PC-9 (cell line): ENCODE results near the gene KRT35. TPM values are rescaled to one million over a fixed set of nuclear protein-coding genes. Genes with fewer than 3 reads are reported as not detected.
A peak's percentile ranks its signal among the peaks of the same experiment; 100 is the strongest.

Experiments
- BruUV-seq: library from RNA; stranded (reverse); fragments of 400-500 nt; replicated peaks from 2 replicates; lab custom pipeline; 2021; lab: Mats Ljungman, UMichigan
- CTCF ChIA-PET: fragments of 300-600 bp; sonication (Branson Sonifier 250); formaldehyde crosslinking; loops from one replicate; lab custom pipeline; 2022; ENCODE audit warnings: antibody characterized with exemption; lab: Charles Lee
- POLR2A ChIA-PET: fragments of 300-600 bp; sonication (Branson Sonifier 250); formaldehyde crosslinking; loops from one replicate; lab custom pipeline; 2022; ENCODE audit warnings: antibody characterized with exemption; ENCODE audit not compliant: unreplicated experiment; lab: Charles Lee
- DNase-seq, 2 experiments: peaks; one replicate each; pipeline versions ENCODE4 v3.0.0 to v3.0.0-alpha.2; 2015 to 2022; ENCODE audit warnings: mixed read lengths in 1 of 2
- H2AFZ ChIP-seq: fragments of 200-600 bp; sonication (generic); 2 replicates; pipeline ENCODE4 v1.8.1; 2017; ENCODE audit warnings: antibody characterized with exemption
- H3F3A ChIP-seq: fragments of 200-600 bp; sonication (generic); 2 replicates; pipeline ENCODE4 v1.8.1; 2017; ENCODE audit warnings: antibody characterized with exemption, mild to moderate bottlenecking, low read depth; ENCODE audit not compliant: insufficient read depth
- H3K27ac ChIP-seq: fragments of 200-600 bp; sonication (generic); 2 replicates; pipeline ENCODE4 v1.6.1; 2016; ENCODE audit warnings: mixed run types
- H3K27me3 ChIP-seq: fragments of 200-600 bp; sonication (generic); 2 replicates; pipeline ENCODE4 v1.6.1; 2016; ENCODE audit warnings: low read depth, mixed run types; ENCODE audit not compliant: insufficient read depth
- H3K36me3 ChIP-seq: fragments of 200-600 bp; sonication (generic); 2 replicates; pipeline ENCODE4 v1.6.1; 2016; ENCODE audit warnings: low read depth, mixed run types
- H3K4me1 ChIP-seq: fragments of 200-600 bp; sonication (generic); replicated peaks from 2 replicates; pipeline ENCODE4 v1.6.1; 2016; ENCODE audit warnings: mixed run types; ENCODE audit not compliant: insufficient read depth
- H3K4me2 ChIP-seq: fragments of 200-600 bp; sonication (generic); 2 replicates; pipeline ENCODE4 v1.6.1; 2017; ENCODE audit warnings: mixed run types
- H3K4me3 ChIP-seq: fragments of 200-600 bp; sonication (generic); 2 replicates; pipeline ENCODE4 v1.6.1; 2016; ENCODE audit warnings: mixed run types
- H3K79me2 ChIP-seq: fragments of 200-600 bp; sonication (generic); 2 replicates; pipeline ENCODE4 v1.6.1; 2017; ENCODE audit warnings: low read depth, mixed run types
- H3K9me2 ChIP-seq: fragments of 200-600 bp; sonication (generic); 2 replicates; pipeline ENCODE4 v1.8.1; 2017; ENCODE audit warnings: mild to moderate bottlenecking; ENCODE audit not compliant: insufficient read depth
- H3K9me3 ChIP-seq: fragments of 200-600 bp; sonication (generic); 2 replicates; pipeline ENCODE4 v1.8.1; 2016; ENCODE audit warnings: low read depth; ENCODE audit not compliant: insufficient read depth
- H4K20me1 ChIP-seq: fragments of 200-600 bp; sonication (generic); 2 replicates; pipeline ENCODE4 v1.8.1; 2017; ENCODE audit not compliant: insufficient read depth
- CTCF ChIP-seq: fragments of 200-600 bp; sonication (generic); conservative IDR thresholded peaks from 2 replicates; pipeline ENCODE4 v1.6.1; 2017; ENCODE audit warnings: mixed run types, antibody characterized with exemption, mild to moderate bottlenecking, moderate library complexity
- EZH2 ChIP-seq: fragments of 200-600 bp; sonication (generic); IDR thresholded peaks from 2 replicates; pipeline ENCODE4 v1.8.0; 2017; ENCODE audit warnings: antibody characterized with exemption, low read depth
- intact Hi-C: fragments of 100-400 bp; cut with micrococcal nuclease; formaldehyde crosslinking; loops from one replicate; pipeline ENCODE4 v1.10.0; 2022; ENCODE audit not compliant: unreplicated experiment
- total RNA-seq: library from RNA; stranded (reverse); gene quantifications from 2 replicates; pipeline ENCODE4 v1.2.3, GENCODE V29; 2021

Gene KRT35
- total RNA-seq, 1 experiment from 2014 or later = not detected

DNA sequence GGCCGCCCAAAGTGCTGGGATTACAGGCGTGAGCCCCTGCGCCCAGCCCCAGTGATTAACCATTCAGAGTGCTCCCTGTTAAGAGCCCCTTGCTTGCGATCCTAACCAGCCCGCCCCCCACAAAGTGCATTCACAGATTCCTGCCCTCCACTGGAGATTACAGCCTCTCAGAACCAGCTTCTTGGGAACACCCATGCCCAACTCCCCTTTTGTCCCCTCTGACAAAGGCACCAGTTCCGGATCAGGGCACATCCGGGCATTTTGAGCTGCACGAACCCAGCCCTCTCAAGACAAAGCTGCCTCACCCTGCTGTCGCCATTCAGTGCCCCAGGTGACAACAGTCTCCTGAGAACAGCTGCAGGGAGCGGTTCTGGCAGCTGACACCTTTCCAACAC, 48.0 kb upstream of the KRT35 start:
- TF ChIP-seq EZH2 (no peak), CTCF (no peak)
- ChIA-PET CTCF (interaction anchor here (1.2 to 3.3 kb wide), 2 partner anchors 20 to 34 kb away, joined by 4 to 27 read pairs; no protein-coding TSS in a partner anchor), POLR2A (interaction anchor here (0.5 to 3.5 kb wide), 13 partner anchors 9 to 710 kb away, joined by 3 to 78 read pairs (median 8); partner anchors contain the start of genes EIF1 and KRT13)
- DNase-seq = peak; percentile 57 to 63
- H3K4me1 ChIP-seq = peaks cover 64% of the 10 kb centered on the region
- intact Hi-C loops = loop anchor here (1.0 to 10.0 kb wide), 3 partner anchors 7 to 204 kb away; no protein-coding TSS in a partner anchor
- H3K27ac ChIP-seq = peak overlapping the region; percentile 95
- H3K9me2 ChIP-seq = no peaks in the 10 kb centered on the region
- peaks cover 48% of the 10 kb centered on the region for H3K79me2 ChIP-seq
- peaks cover 29% of the 10 kb centered on the region for H3K36me3 ChIP-seq
- H3K4me2 ChIP-seq = peak overlapping the region; percentile 98
- no peaks in the 10 kb centered on the region for H3K27me3 ChIP-seq
- BruUV-seq = no TSS peak
- H2AFZ ChIP-seq = no peak overlapping the region
- H3K4me3 ChIP-seq = peak overlapping the region; percentile 93
- H3F3A ChIP-seq = peaks cover 76% of the 10 kb centered on the region
- peaks cover 14% of the 10 kb centered on the region for H4K20me1 ChIP-seq
- H3K9me3 ChIP-seq = no peaks in the 10 kb centered on the region

GRCh38 chr17:41527063-41528023, 46.4 kb upstream of the KRT35 start:
- TSS peak; percentile 52 for BruUV-seq
- Histone ChIP-seq H3K79me2 (peaks cover 58% of the 10 kb centered on the region), H3K27ac (peak overlapping the region; percentile 95), H3K4me3 (peak overlapping the region; percentile 93), H3F3A (peaks cover 93% of the 10 kb centered on the region), H3K4me2 (peak overlapping the region; percentile 98), H4K20me1 (peaks cover 19% of the 10 kb centered on the region), H3K9me2 (no peaks in the 10 kb centered on the region), H3K27me3 (no peaks in the 10 kb centered on the region), H3K9me3 (no peaks in the 10 kb centered on the region), H3K4me1 (peaks cover 65% of the 10 kb centered on the region), H2AFZ (no peak overlapping the region), H3K36me3 (peaks cover 38% of the 10 kb centered on the region)
- DNase-seq = peak in 1 of 2 experiments; percentile 69
- POLR2A ChIA-PET = interaction anchor here (0.6 to 3.5 kb wide), 8 partner anchors 9 to 1388 kb away, joined by 3 to 78 read pairs (median 9); partner anchors contain the start of genes EIF1, KRT13 and KRT15
- intact Hi-C loops = loop anchor here (1.0 to 10.0 kb wide), 3 partner anchors 9 to 203 kb away; no protein-coding TSS in a partner anchor
- CTCF ChIA-PET = interaction anchor here (0.5 to 3.3 kb wide), 3 partner anchors 21 to 136 kb away, joined by 3 to 27 read pairs (median 4); no protein-coding TSS in a partner anchor
- TF ChIP-seq CTCF (no peak), EZH2 (no peak)

DNA sequence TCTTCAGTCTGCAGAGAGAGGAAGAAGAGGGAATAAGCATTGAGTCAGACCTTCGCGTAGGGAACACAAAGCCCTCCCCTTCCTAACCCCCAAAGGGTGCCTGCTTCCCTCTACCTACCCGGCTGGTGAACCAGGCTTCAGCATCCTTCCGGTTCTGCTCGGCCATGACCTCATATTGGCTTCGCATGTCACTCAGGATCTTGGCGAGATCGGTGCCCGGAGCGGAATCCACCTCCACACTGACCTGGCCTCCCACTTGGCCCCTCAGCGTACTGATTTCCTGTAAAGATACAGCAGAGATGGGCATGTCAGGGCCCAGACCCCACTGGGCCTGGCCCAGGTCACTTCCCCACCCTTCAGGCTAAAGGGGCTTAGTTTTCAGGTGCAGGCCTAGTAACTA, 43.3 kb upstream of the KRT35 start:
- TF ChIP-seq EZH2 (no peak), CTCF (no peak)
- Histone ChIP-seq H4K20me1 (peaks cover 19% of the 10 kb centered on the region), H3K79me2 (peaks cover 62% of the 10 kb centered on the region), H3K27me3 (no peaks in the 10 kb centered on the region), H3K4me3 (peak overlapping the region; percentile 93), H3K9me3 (no peaks in the 10 kb centered on the region), H3F3A (peaks cover 93% of the 10 kb centered on the region), H3K27ac (peak overlapping the region; percentile 95), H3K4me1 (peaks cover 64% of the 10 kb centered on the region), H3K9me2 (no peaks in the 10 kb centered on the region), H3K4me2 (peak overlapping the region; percentile 98), H3K36me3 (peaks cover 38% of the 10 kb centered on the region), H2AFZ (no peak overlapping the region)
- DNase-seq = peak in 1 of 2 experiments; percentile 50
- ChIA-PET POLR2A (interaction anchor here (0.5 to 0.6 kb wide), 2 partner anchors 25 to 439 kb away, joined by 4 to 8 read pairs; no protein-coding TSS in a partner anchor), CTCF (no interaction called here)
- no TSS peak for BruUV-seq
- intact Hi-C loops = loop anchor here (10.0 kb wide), 1 partner anchor 199 kb away; no protein-coding TSS in a partner anchor
